Limb (tissue), 2 donors: ENCODE data around the gene VAV2.

Source experiments
- DNase-seq, 2 donors: peaks; one replicate each; pipeline ENCODE4 v3.0.0-alpha.2; 2016; ENCODE audit errors: extremely low spot score in 2 of 2

The VAV2 gene

GRCh38 chr9:133980864-133981588, 11.1 kb downstream of the VAV2 start:
- no peak for DNase-seq

- DNase-seq: no peak
Measured at GRCh38 chr9:133979921-133980863, 11.9 kb downstream of the VAV2 start.

- no peak for DNase-seq
Measured at GRCh38 chr9:133979273-133979920, 12.7 kb downstream of the VAV2 start.

- DNase-seq: no peak
Measured at GRCh38 chr9:133978899-133979272, 13.2 kb downstream of the VAV2 start.

GRCh38 chr9:133978226-133978898, 13.8 kb downstream of the VAV2 start:
- DNase-seq: no peak

- DNase-seq: no peak
Measured at GRCh38 chr9:133977421-133978201, 14.5 kb downstream of the VAV2 start.

GRCh38 chr9:133976887-133977286, 15.2 kb downstream of the VAV2 start:
- DNase-seq: no peak

- DNase-seq: no peak
Measured at GRCh38 chr9:133976191-133976861, 15.8 kb downstream of the VAV2 start.

GRCh38 chr9:133975511-133975910, 16.6 kb downstream of the VAV2 start:
- no peak for DNase-seq

GRCh38 chr9:133974631-133975341, 17.3 kb downstream of the VAV2 start:
- no peak for DNase-seq

GRCh38 chr9:133973791-133974630, 18.1 kb downstream of the VAV2 start:
- DNase-seq: no peak

GRCh38 chr9:133973111-133973790, 18.9 kb downstream of the VAV2 start:
- DNase-seq: peak in 1 of 2 donors; percentile 46

GRCh38 chr9:133971981-133972941, 19.9 kb downstream of the VAV2 start:
- peak in 1 of 2 donors; percentile 26 for DNase-seq

- DNase-seq: peak in 1 of 2 donors; percentile 25
Measured at GRCh38 chr9:133971121-133971951, 20.8 kb downstream of the VAV2 start.

- DNase-seq: no peak
Measured at GRCh38 chr9:133970581-133971058, 21.5 kb downstream of the VAV2 start.
